PC-9 (cell line): ENCODE data around the gene KCNAB2. TPM values are rescaled to one million over a fixed set of nuclear protein-coding genes. Genes with fewer than 3 reads are reported as not detected.

Source experiments
- BruUV-seq: library from RNA; stranded (reverse); fragments of 400-500 nt; replicated peaks from 2 replicates; lab custom pipeline; 2021; lab: Mats Ljungman, UMichigan
- CTCF ChIA-PET: fragments of 300-600 bp; sonication (Branson Sonifier 250); formaldehyde crosslinking; loops from one replicate; lab custom pipeline; 2022; ENCODE audit warnings: antibody characterized with exemption; lab: Charles Lee
- POLR2A ChIA-PET: fragments of 300-600 bp; sonication (Branson Sonifier 250); formaldehyde crosslinking; loops from one replicate; lab custom pipeline; 2022; ENCODE audit warnings: antibody characterized with exemption; ENCODE audit not compliant: unreplicated experiment; lab: Charles Lee
- DNase-seq, 2 experiments: peaks; one replicate each; pipeline versions ENCODE4 v3.0.0 to v3.0.0-alpha.2; 2015 to 2022; ENCODE audit warnings: mixed read lengths in 1 of 2
- H2AFZ ChIP-seq: fragments of 200-600 bp; sonication (generic); 2 replicates; pipeline ENCODE4 v1.8.1; 2017; ENCODE audit warnings: antibody characterized with exemption
- H3F3A ChIP-seq: fragments of 200-600 bp; sonication (generic); 2 replicates; pipeline ENCODE4 v1.8.1; 2017; ENCODE audit warnings: antibody characterized with exemption, mild to moderate bottlenecking, low read depth; ENCODE audit not compliant: insufficient read depth
- H3K27ac ChIP-seq: fragments of 200-600 bp; sonication (generic); 2 replicates; pipeline ENCODE4 v1.6.1; 2016; ENCODE audit warnings: mixed run types
- H3K27me3 ChIP-seq: fragments of 200-600 bp; sonication (generic); 2 replicates; pipeline ENCODE4 v1.6.1; 2016; ENCODE audit warnings: low read depth, mixed run types; ENCODE audit not compliant: insufficient read depth
- H3K36me3 ChIP-seq: fragments of 200-600 bp; sonication (generic); 2 replicates; pipeline ENCODE4 v1.6.1; 2016; ENCODE audit warnings: low read depth, mixed run types
- H3K4me1 ChIP-seq: fragments of 200-600 bp; sonication (generic); replicated peaks from 2 replicates; pipeline ENCODE4 v1.6.1; 2016; ENCODE audit warnings: mixed run types; ENCODE audit not compliant: insufficient read depth
- H3K4me2 ChIP-seq: fragments of 200-600 bp; sonication (generic); 2 replicates; pipeline ENCODE4 v1.6.1; 2017; ENCODE audit warnings: mixed run types
- H3K4me3 ChIP-seq: fragments of 200-600 bp; sonication (generic); 2 replicates; pipeline ENCODE4 v1.6.1; 2016; ENCODE audit warnings: mixed run types
- H3K79me2 ChIP-seq: fragments of 200-600 bp; sonication (generic); 2 replicates; pipeline ENCODE4 v1.6.1; 2017; ENCODE audit warnings: low read depth, mixed run types
- H3K9me2 ChIP-seq: fragments of 200-600 bp; sonication (generic); 2 replicates; pipeline ENCODE4 v1.8.1; 2017; ENCODE audit warnings: mild to moderate bottlenecking; ENCODE audit not compliant: insufficient read depth
- H3K9me3 ChIP-seq: fragments of 200-600 bp; sonication (generic); 2 replicates; pipeline ENCODE4 v1.8.1; 2016; ENCODE audit warnings: low read depth; ENCODE audit not compliant: insufficient read depth
- H4K20me1 ChIP-seq: fragments of 200-600 bp; sonication (generic); 2 replicates; pipeline ENCODE4 v1.8.1; 2017; ENCODE audit not compliant: insufficient read depth
- EZH2 ChIP-seq: fragments of 200-600 bp; sonication (generic); IDR thresholded peaks from 2 replicates; pipeline ENCODE4 v1.8.0; 2017; ENCODE audit warnings: antibody characterized with exemption, low read depth
- intact Hi-C: fragments of 100-400 bp; cut with micrococcal nuclease; formaldehyde crosslinking; loops from one replicate; pipeline ENCODE4 v1.10.0; 2022; ENCODE audit not compliant: unreplicated experiment
- total RNA-seq: library from RNA; stranded (reverse); gene quantifications from 2 replicates; pipeline ENCODE4 v1.2.3, GENCODE V29; 2021
- TF ChIP-seq, protein P1 (sequence below): fragments of 200-600 bp; sonication (generic); conservative IDR thresholded peaks from 2 replicates; pipeline ENCODE4 v1.6.1; 2017; ENCODE audit warnings: mixed run types, antibody characterized with exemption, mild to moderate bottlenecking, moderate library complexity

KCNAB2 gene
- total RNA-seq, 1 experiment from 2014 or later, result 19.6 TPM

DNA sequence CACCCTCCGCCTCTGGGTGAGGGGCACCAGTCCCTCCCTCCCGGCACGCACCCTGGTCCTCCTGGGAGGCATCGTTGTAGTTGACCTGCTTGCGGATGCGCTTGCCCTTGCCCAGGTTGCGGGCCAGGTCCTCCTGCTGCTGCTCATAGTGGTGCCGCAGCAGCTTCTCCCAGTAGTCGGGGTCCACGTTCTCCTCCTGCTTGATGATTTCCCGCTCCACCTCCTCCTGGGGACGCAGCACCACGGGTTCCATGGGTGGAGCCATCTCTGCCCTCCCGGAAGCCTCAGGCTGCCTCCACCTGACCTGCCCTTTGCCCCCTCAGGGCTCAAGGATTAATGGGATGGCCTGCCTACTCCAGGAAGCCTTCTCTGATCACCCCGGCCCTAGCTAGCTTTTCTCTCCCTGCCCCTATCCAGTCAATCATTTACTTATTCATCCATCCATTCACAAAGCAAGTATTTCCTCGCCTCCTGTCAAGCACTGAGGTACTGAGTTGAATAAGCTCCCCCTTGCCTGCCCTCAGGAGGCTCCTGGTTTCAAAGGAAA lies 80.9 kb downstream of the KCNAB2 start:
- no peaks in the 10 kb centered on the region for H3K36me3 ChIP-seq
- H3F3A ChIP-seq, result no peaks in the 10 kb centered on the region
- no peaks in the 10 kb centered on the region for H3K4me1 ChIP-seq
- no peaks in the 10 kb centered on the region for H4K20me1 ChIP-seq
- no peak overlapping the region for H3K4me2 ChIP-seq
- H2AFZ ChIP-seq, result no peak overlapping the region
- POLR2A ChIA-PET, result no interaction called here
- no peak overlapping the region for H3K4me3 ChIP-seq
- no peaks in the 10 kb centered on the region for H3K27me3 ChIP-seq
- intact Hi-C loops, result no loop called here
- TF ChIP-seq EZH2, result no peak
- TF ChIP-seq, protein P1, sequence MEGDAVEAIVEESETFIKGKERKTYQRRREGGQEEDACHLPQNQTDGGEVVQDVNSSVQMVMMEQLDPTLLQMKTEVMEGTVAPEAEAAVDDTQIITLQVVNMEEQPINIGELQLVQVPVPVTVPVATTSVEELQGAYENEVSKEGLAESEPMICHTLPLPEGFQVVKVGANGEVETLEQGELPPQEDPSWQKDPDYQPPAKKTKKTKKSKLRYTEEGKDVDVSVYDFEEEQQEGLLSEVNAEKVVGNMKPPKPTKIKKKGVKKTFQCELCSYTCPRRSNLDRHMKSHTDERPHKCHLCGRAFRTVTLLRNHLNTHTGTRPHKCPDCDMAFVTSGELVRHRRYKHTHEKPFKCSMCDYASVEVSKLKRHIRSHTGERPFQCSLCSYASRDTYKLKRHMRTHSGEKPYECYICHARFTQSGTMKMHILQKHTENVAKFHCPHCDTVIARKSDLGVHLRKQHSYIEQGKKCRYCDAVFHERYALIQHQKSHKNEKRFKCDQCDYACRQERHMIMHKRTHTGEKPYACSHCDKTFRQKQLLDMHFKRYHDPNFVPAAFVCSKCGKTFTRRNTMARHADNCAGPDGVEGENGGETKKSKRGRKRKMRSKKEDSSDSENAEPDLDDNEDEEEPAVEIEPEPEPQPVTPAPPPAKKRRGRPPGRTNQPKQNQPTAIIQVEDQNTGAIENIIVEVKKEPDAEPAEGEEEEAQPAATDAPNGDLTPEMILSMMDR, result no peak
- H3K79me2 ChIP-seq, result no peaks in the 10 kb centered on the region
- no peaks in the 10 kb centered on the region for H3K9me2 ChIP-seq
- no peak overlapping the region for H3K27ac ChIP-seq
- BruUV-seq, result no TSS peak
- no peaks in the 10 kb centered on the region for H3K9me3 ChIP-seq
- CTCF ChIA-PET, result no interaction called here
- DNase-seq, result no peak

DNA sequence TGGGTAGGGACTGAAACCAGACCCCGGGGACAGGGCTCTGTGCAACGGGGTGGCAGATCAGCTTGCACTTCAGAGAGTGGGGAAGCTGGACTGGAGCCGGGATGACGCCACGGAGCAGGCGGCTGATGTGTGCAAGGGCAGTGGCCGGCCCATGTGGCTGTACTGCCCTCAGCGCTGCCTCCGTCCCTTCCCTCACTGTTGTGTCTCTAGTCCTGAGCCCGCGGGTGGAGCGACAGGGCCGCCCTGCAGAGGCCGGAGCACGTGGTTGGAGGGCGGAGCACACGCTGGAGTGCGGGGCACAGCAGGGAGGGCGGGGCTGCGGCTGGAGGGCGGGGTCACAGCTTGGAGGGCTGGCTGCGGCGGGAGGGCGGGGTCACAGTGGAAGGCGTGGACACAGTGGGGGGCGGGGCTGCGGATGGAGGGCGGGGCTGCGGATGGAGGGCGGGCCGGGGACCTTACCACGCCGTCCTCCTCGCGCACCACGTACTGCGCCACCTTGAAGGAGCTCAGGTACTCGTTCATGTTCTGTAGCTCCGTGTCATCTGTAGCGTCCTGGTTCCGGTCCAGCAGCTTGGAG lies 82.0 kb downstream of the KCNAB2 start:
- POLR2A ChIA-PET, result no interaction called here
- H3K27me3 ChIP-seq, result 0 out of 2 replicates have a peak, but pooled peaks cover 3% of the 10 kb centered on the region
- H3K36me3 ChIP-seq, result no peaks in the 10 kb centered on the region
- no peak overlapping the region for H2AFZ ChIP-seq
- no peak overlapping the region for H3K27ac ChIP-seq
- intact Hi-C loops, result no loop called here
- CTCF ChIA-PET, result interaction anchor here (0.6 kb wide), 2 partner anchors 108 to 371 kb away, joined by 3 read pairs; partner anchors contain the start of gene ICMT
- no peaks in the 10 kb centered on the region for H3K4me1 ChIP-seq
- no peak for TF ChIP-seq EZH2
- TF ChIP-seq, protein P1, result no peak
- no peaks in the 10 kb centered on the region for H3K9me3 ChIP-seq
- H4K20me1 ChIP-seq, result no peaks in the 10 kb centered on the region
- H3K9me2 ChIP-seq, result no peaks in the 10 kb centered on the region
- peak overlapping the region; percentile 69 for H3K4me2 ChIP-seq
- no TSS peak for BruUV-seq
- H3F3A ChIP-seq, result no peaks in the 10 kb centered on the region
- no peak overlapping the region for H3K4me3 ChIP-seq
- DNase-seq, result peak; percentile 57 to 81
- H3K79me2 ChIP-seq, result no peaks in the 10 kb centered on the region

DNA sequence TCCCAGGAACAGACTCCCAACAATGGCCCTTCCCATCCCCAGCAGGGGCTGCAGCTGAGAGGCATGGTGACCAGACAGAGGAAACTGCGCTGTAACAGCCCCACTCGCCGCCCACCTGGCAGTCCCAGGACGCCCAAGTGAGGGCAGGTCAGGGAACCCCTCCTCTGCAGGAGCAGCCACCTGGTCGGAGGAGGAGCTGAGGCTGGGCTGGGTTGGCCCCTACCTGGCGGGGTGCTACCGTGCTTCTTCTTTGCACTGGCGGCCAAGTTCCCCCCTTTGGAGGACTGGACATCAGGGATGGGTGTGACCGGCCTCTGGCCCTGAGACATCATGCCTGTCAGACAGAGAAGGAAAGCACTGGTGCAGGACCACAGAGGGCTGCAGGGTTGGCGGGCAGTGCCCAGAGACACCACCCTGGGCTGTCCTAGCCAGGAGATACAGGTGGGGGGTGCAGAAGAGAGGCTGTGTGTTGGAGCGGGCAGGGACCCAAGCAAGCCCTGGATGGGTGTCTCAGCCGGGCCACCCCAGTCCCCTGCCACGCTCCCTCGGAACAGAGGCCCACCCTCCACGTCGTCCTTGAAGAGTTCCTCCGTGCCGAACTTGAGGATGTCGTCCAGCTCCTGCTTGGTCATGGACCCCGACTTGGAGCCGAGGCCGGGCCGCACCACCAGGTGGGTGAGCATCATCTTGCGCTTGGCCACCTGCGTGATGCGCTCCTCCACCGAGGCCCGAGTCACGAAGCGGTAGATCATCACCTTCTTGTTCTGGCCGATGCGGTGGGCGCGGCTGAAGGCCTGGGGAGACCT lies 82.8 kb downstream of the KCNAB2 start:
- no TSS peak for BruUV-seq
- Histone ChIP-seq H4K20me1 (no peaks in the 10 kb centered on the region), H3K79me2 (no peaks in the 10 kb centered on the region), H3F3A (no peaks in the 10 kb centered on the region), H2AFZ (no peak overlapping the region), H3K36me3 (no peaks in the 10 kb centered on the region), H3K27me3 (0 out of 2 replicates have a peak, but pooled peaks cover 3% of the 10 kb centered on the region), H3K9me3 (no peaks in the 10 kb centered on the region), H3K9me2 (no peaks in the 10 kb centered on the region), H3K4me3 (no peak overlapping the region), H3K4me2 (peak overlapping the region; percentile 69), H3K4me1 (no peaks in the 10 kb centered on the region), H3K27ac (no peak overlapping the region)
- DNase-seq, result no peak
- ChIA-PET CTCF (interaction anchor here (0.6 kb wide), 2 partner anchors 70 to 370 kb away, joined by 3 read pairs; no protein-coding TSS in a partner anchor), POLR2A (no interaction called here)
- TF ChIP-seq, protein P1, result no peak
- TF ChIP-seq EZH2, result no peak
- intact Hi-C loops, result no loop called here
